Kidney epithelial cell (primary cell): ENCODE results near the gene DNAJC27. TPM values are rescaled to one million over a fixed set of nuclear protein-coding genes. Genes with fewer than 3 reads are reported as not detected.

Experiments used
- DNase-seq: peaks from one replicate; pipeline ENCODE4 v3.0.0-alpha.2; 2010; ENCODE audit warnings: low read depth
- H3K27me3 ChIP-seq: 2 replicates; pipeline ENCODE4 v1.6.0; 2011; ENCODE audit warnings: low read length; ENCODE audit not compliant: control insufficient read depth, insufficient read depth
- H3K36me3 ChIP-seq: 2 replicates; pipeline ENCODE4 v1.5.1; 2011; ENCODE audit warnings: low read length; ENCODE audit not compliant: control insufficient read depth, insufficient read depth
- H3K4me3 ChIP-seq: 2 replicates; pipeline ENCODE4 v1.5.1; 2011; ENCODE audit warnings: low read depth, mild to moderate bottlenecking, control low read depth, low read length
- total RNA-seq: library from RNA; depleted of rRNA; stranded (reverse); fragments of >200 nt; gene quantifications from 2 replicates; pipeline ENCODE4 v1.2.3, GENCODE V29; 2015
- TF ChIP-seq, protein P1 (sequence below): IDR thresholded peaks from 2 replicates; pipeline ENCODE4 v1.5.1; 2011; ENCODE audit warnings: mild to moderate bottlenecking, moderate library complexity, low read length, control low read depth, inconsistent platforms; ENCODE audit not compliant: insufficient read depth, poor library complexity, severe bottlenecking

Gene DNAJC27
- total RNA-seq, 1 donor from 2014 or later = 3.6 TPM

- Histone ChIP-seq H3K27me3 (no peaks in the 10 kb centered on the region), H3K36me3 (no peaks in the 10 kb centered on the region), H3K4me3 (no peak overlapping the region)
- no peak for DNase-seq
- TF ChIP-seq, protein P1, sequence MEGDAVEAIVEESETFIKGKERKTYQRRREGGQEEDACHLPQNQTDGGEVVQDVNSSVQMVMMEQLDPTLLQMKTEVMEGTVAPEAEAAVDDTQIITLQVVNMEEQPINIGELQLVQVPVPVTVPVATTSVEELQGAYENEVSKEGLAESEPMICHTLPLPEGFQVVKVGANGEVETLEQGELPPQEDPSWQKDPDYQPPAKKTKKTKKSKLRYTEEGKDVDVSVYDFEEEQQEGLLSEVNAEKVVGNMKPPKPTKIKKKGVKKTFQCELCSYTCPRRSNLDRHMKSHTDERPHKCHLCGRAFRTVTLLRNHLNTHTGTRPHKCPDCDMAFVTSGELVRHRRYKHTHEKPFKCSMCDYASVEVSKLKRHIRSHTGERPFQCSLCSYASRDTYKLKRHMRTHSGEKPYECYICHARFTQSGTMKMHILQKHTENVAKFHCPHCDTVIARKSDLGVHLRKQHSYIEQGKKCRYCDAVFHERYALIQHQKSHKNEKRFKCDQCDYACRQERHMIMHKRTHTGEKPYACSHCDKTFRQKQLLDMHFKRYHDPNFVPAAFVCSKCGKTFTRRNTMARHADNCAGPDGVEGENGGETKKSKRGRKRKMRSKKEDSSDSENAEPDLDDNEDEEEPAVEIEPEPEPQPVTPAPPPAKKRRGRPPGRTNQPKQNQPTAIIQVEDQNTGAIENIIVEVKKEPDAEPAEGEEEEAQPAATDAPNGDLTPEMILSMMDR = no peak
Measured at GRCh38 chr2:24899361-24899910, 72.3 kb downstream of the DNAJC27 start.

DNA sequence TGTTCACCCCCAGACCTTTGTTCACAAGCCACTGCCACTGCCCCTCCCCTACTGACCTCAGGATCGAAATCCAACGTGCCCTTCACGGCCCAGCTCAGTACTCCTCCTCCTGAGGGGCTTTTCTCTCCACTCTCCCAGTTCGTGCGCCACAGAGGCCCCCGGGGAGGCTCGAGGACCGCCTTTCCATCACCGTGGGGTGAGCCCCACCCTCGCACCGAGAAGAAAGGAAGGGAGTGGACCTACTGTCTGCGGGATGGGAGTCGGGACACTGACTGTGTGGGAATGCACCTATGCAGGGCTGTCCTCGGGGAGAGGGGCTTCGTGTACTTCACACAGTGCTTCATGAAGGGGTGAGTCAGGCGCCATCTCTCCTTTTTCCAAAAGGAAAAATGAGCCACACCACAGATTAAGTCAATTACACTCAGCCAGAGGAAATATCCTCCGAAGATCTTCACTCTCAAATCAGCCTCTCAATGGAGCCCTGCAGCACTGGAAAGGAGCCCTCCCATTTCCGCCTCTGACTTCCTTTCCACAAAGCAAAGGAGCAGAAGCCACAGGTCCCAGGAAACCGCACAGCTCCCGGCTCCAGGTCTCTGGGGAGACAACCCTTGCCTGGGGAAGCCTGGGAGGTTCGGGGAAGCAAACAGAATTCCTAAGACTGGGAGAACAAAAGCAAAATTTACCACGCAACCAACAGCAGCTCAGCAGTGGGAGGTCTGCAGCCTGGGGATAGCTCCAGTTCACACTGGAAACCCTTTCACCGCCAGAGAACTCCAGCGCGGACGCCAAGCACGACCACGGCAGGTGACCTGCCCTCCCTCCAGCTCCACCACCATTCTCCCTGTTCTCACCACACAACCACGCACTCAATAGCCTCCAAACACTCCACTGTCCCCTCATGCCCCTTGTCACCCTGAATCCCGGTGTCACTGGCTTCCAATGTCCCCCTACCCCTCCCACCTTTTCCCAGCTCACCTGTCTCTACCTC is 73.3 kb downstream of the DNAJC27 start:
- Histone ChIP-seq H3K36me3 (no peaks in the 10 kb centered on the region), H3K27me3 (no peaks in the 10 kb centered on the region), H3K4me3 (no peak overlapping the region)
- DNase-seq = no peak
- TF ChIP-seq, protein P1 = no peak

DNA sequence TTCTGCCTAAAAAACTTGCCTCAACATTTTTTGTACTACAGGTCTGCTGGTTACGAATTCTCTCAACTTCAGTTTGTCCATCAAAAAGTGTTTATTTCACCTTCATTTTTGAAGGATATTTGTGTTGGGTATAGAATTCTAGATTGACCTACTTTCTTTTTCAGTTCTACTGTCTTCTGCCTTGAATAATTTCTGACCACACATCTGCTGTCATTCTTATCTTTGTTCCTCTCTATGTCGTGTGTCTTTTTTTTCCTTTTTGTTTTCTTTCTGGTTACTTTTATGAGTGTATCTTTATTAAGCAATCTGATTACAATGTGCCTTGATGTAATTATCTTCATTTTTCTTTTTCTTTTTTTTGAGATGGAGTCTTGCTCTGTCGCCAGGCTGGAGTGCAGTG is 77.0 kb downstream of the DNAJC27 start:
- Histone ChIP-seq H3K36me3 (no peaks in the 10 kb centered on the region), H3K27me3 (no peaks in the 10 kb centered on the region), H3K4me3 (no peak overlapping the region)
- TF ChIP-seq, protein P1 = no peak
- DNase-seq = no peak

DNA sequence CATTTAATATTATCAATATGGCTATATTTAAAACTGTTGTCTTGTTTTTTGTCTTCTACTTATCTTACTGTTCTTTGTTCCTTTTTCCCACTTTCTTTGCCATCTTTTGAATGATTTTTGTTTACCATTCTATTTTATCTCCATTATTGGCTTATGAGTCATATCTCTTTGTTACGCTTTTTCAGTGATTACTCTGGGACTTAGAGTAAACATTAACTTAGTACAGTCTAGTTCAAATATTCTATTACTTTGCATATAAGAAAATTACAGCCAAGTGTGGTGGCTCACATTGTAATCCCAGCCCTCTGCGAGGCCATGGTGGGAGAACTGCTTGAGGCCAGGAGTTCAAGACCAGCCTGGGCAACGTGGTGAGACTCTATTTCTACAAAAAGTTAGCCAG is 77.8 kb downstream of the DNAJC27 start:
- no peaks in the 10 kb centered on the region for H3K27me3 ChIP-seq
- no peak overlapping the region for H3K4me3 ChIP-seq
- no peaks in the 10 kb centered on the region for H3K36me3 ChIP-seq
- DNase-seq = no peak
- TF ChIP-seq, protein P1 = no peak

Other genes starting within 250 kb of the DNAJC27 start
- gene PTRHD1, start 178.6 kb downstream of the DNAJC27 start, total RNA-seq = 32.0 and 54.0 TPM in 2 replicates
- gene CENPO, start 178.5 kb downstream of the DNAJC27 start, total RNA-seq = 8.5 and 10.9 TPM in 2 replicates
- gene ADCY3, start 51.7 kb downstream of the DNAJC27 start, total RNA-seq = 24.5 and 37.0 TPM in 2 replicates
- 2.3 and 3.1 TPM in 2 replicates for gene EFR3B, start 70.1 kb upstream of the DNAJC27 start, total RNA-seq
- gene POMC, start 196.6 kb upstream of the DNAJC27 start, total RNA-seq = 7.7 and 8.8 TPM in 2 replicates